Spleen (tissue), 11 donors: Measurements from ENCODE around the gene TRIM8. TPM values are rescaled to one million over a fixed set of nuclear protein-coding genes. Genes with fewer than 3 reads are reported as not detected.

ENCODE experiments used
- DNase-seq: peaks from one replicate; pipeline ENCODE4 v3.0.0-alpha.2; 2020
- H3K27ac ChIP-seq, 8 donors: fragments of 200-600 bp; sonication (generic) in 7 of 8; 1 replicate in 4 of 8; 2 replicates in 4 of 8; pipeline versions ENCODE4 v1.5.0 to v1.8.0; 2016 to 2021; ENCODE audit warnings: inconsistent platforms in 4 of 8, mild to moderate bottlenecking in 4 of 8, moderate library complexity in 1 of 8
- H3K27me3 ChIP-seq, 7 donors: fragments of 200-600 bp; sonication (generic) in 6 of 7; replicated peaks in 1 of 7; 1 replicate in 4 of 7; 2 replicates in 3 of 7; pipeline versions ENCODE4 v1.5.0 to v1.8.0; 2016 to 2021; ENCODE audit warnings: inconsistent platforms in 3 of 7, mild to moderate bottlenecking in 1 of 7
- H3K36me3 ChIP-seq, 6 donors: fragments of 200-600 bp; sonication (generic) in 5 of 6; 1 replicate in 4 of 6; 2 replicates in 2 of 6; pipeline versions ENCODE4 v1.5.0 to v1.8.0; 2016 to 2021; ENCODE audit warnings: inconsistent platforms in 2 of 6
- H3K4me1 ChIP-seq, 6 donors: fragments of 200-600 bp; sonication (generic) in 5 of 6; 1 replicate in 3 of 6; 2 replicates in 3 of 6; pipeline versions ENCODE4 v1.5.0 to v1.8.0; 2016 to 2021; ENCODE audit warnings: inconsistent platforms in 3 of 6
- H3K4me3 ChIP-seq, 8 donors: fragments of 200-600 bp; sonication (generic) in 7 of 8; 1 replicate in 4 of 8; 2 replicates in 4 of 8; pipeline versions ENCODE4 v1.5.0 to v1.8.0; 2016 to 2021; ENCODE audit warnings: inconsistent platforms in 4 of 8, mild to moderate bottlenecking in 4 of 8, moderate library complexity in 2 of 8
- H3K9me3 ChIP-seq, 8 donors: fragments of 200-600 bp; sonication (generic) in 7 of 8; 1 replicate in 4 of 8; 2 replicates in 4 of 8; pipeline versions ENCODE4 v1.5.0 to v1.8.0; 2016 to 2021; ENCODE audit warnings: inconsistent platforms in 4 of 8
- CTCF ChIP-seq, 11 experiments: fragments of 200-600 bp in 7 of 11; fragments of 450-650 bp in 4 of 11; sonication (generic) in 4 of 11; IDR thresholded peaks in 8 of 11; conservative IDR thresholded peaks in 3 of 11; 1 replicate in 7 of 11; 2 replicates in 4 of 11; pipeline versions ENCODE4 v1.4.0 to v1.8.0; 2016 to 2021; ENCODE audit warnings: antibody characterized with exemption in 11 of 11, inconsistent platforms in 4 of 11, mild to moderate bottlenecking in 1 of 11
- POLR2A ChIP-seq, 3 donors: fragments of 450-650 bp; IDR thresholded peaks; one replicate each; pipeline ENCODE4 v1.5.1; 2017; ENCODE audit warnings: antibody characterized with exemption in 3 of 3, mild to moderate bottlenecking in 1 of 3
- POLR2AphosphoS5 ChIP-seq, 3 donors: sonication (generic); formaldehyde crosslinking; IDR thresholded peaks; one replicate each; pipeline ENCODE4 v1.5.1; 2017; ENCODE audit warnings: antibody characterized with exemption in 3 of 3
- WGBS, 5 donors: extraction: QIAGEN DNeasy Blood & Tissue Kit in 3 of 5; methylation state at CpG; one replicate each; pipeline versions ENCODE4 v1.1.5 to v1.1.7; 2013 to 2018; 5-methylcytosine and 5-hydroxymethylcytosine counted together
- intact Hi-C: fragments of 100-400 bp; cut with DNase I; formaldehyde crosslinking; loops from one replicate; pipeline ENCODE4 v1.15.0; 2023; ENCODE audit warnings: low total_unique reads
- polyA plus RNA-seq, 3 donors: library from polyadenylated mRNA; stranded (reverse); fragments of 200-250 nt; gene quantifications; one replicate each; pipeline ENCODE4 v1.2.1, GENCODE V29; 2013
- total RNA-seq, 7 donors: library from RNA; depleted of rRNA in 3 of 7; stranded (reverse); fragments of >200 nt in 3 of 7; fragmentation: NEBNext Ultra II Directional in 4 of 7; extraction: Animal tissue kit (Norgen Biotek cat#: 25700) in 4 of 7; gene quantifications; one replicate each; pipeline versions ENCODE4 v1.1.0 to v1.2.1, GENCODE V29; 2016 to 2021
- donor health status: healthy with polysubstance abuse.
- donor health status: DM: no; HTN: no; CAD: no; lungs with moderate emphysema.
- donor health status: DM: no; HTN: no; CAD: no.
- donor health status: Bipolar disorder and iron deficiency.
- donor health status: healthy.
- donor health status: DM: no; HTN: no; CAD: no.
- donor health status: DM: yes; HTN: yes; CAD: no.

The TRIM8 gene
- total and polyA plus RNA-seq, 10 donors = 23.5 to 116 (median 87.8) TPM

- Histone ChIP-seq H3K36me3 (peaks cover 3 to 88% (median 50%) of the 10 kb centered on the region in 6 donors), H3K9me3 (no peaks in the 10 kb centered on the region), H3K4me3 (no peak overlapping the region), H3K27me3 (no peaks in the 10 kb centered on the region), H3K27ac (peak overlapping the region in 3 of 8 donors; percentile 26 to 99 (median 46)), H3K4me1 (peaks cover 46 to 100% (median 77%) of the 10 kb centered on the region in 6 donors)
- 80 to 90% (median 89%) methylated on average over 6 to 7 of the region's 7 CpGs for WGBS, 5 donors
- no peak for DNase-seq
- TF ChIP-seq CTCF (IDR thresholded peaks at IDR 0.05 in 8 of 11, conservative IDR thresholded peaks at IDR 0.05 in 3 of 11) = no peak
- TF ChIP-seq POLR2A (IDR thresholded peaks at IDR 0.05) = no peak
- no peak for TF ChIP-seq POLR2AphosphoS5 (IDR thresholded peaks at IDR 0.05)
- intact Hi-C loops = no loop called here
Measured at GRCh38 chr10:102654566-102654965, 10.3 kb downstream of the TRIM8 start.

GRCh38 chr10:102654969-102655368 is 10.7 kb downstream of the TRIM8 start:
- Histone ChIP-seq H3K27ac (peak overlapping the region in 3 of 8 donors; percentile 26 to 99 (median 46)), H3K4me1 (peaks cover 42 to 100% (median 74%) of the 10 kb centered on the region in 6 donors), H3K9me3 (no peaks in the 10 kb centered on the region), H3K4me3 (no peak overlapping the region), H3K36me3 (peaks cover 3 to 88% (median 50%) of the 10 kb centered on the region in 6 donors), H3K27me3 (no peaks in the 10 kb centered on the region)
- DNase-seq = no peak
- WGBS, 5 donors = 68 to 84% (median 80%) methylated on average over 9 to 12 of the region's 12 CpGs
- peak in 2 of 3 donors; percentile 4 to 63 for TF ChIP-seq POLR2AphosphoS5 (IDR thresholded peaks at IDR 0.05)
- no peak for TF ChIP-seq CTCF (IDR thresholded peaks at IDR 0.05 in 8 of 11, conservative IDR thresholded peaks at IDR 0.05 in 3 of 11)
- intact Hi-C loops = no loop called here

GRCh38 chr10:102656026-102656425 is 11.7 kb downstream of the TRIM8 start:
- no peak overlapping the region for H3K4me3 ChIP-seq

More at GRCh38 chr10:102656026-102656425, 11.7 kb downstream of the TRIM8 start:
- no peaks in the 10 kb centered on the region for H3K27me3 ChIP-seq
- TF ChIP-seq POLR2AphosphoS5 (IDR thresholded peaks at IDR 0.05) = peak in 1 of 3 donors; percentile 6
- TF ChIP-seq CTCF (IDR thresholded peaks at IDR 0.05 in 8 of 11, conservative IDR thresholded peaks at IDR 0.05 in 3 of 11) = no peak
- no peak for TF ChIP-seq POLR2A (IDR thresholded peaks at IDR 0.05)
- peaks cover 3 to 79% (median 50%) of the 10 kb centered on the region in 6 donors for H3K36me3 ChIP-seq
- WGBS, 5 donors = 84 to 98% (median 94%) methylated on average over 10 to 12 of the region's 12 CpGs
- DNase-seq = peak; percentile 67
- H3K4me1 ChIP-seq = peaks cover 41 to 100% (median 74%) of the 10 kb centered on the region in 6 donors
- no peaks in the 10 kb centered on the region for H3K9me3 ChIP-seq
- peak overlapping the region in 3 of 8 donors; percentile 79 to 81 (median 81) for H3K27ac ChIP-seq
- intact Hi-C loops = no loop called here
